ENCODE data around the gene MAST2. TPM values are rescaled to one million over a fixed set of nuclear protein-coding genes. Genes with fewer than 3 reads are reported as not detected.

MAST2 gene
- total RNA-seq, 4 donors from 2014 or later, result 6.6 to 22.6 (median 13.9) TPM

DNA sequence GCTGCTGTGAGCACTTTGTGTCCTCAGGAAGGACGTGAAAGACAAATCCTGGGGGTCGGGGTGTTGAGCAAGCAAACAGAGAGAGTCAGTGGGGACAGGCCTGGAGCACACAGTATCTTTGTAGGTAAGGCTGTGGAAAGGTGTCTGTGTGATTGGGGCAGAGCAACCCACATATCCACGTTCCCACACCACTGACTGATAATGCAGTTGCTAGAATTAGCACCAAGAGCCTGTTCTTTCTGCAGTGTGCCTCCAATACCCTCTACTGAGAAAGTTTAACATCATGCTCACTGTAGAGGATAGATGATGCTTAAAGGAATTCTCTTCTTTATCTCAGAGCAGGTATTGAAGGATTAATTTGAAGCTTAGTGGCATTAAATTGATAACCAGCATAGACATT lies 167.9 kb downstream of the MAST2 start:
- no peak for TF ChIP-seq POLR2A (IDR thresholded peaks at IDR 0.05)
- TF ChIP-seq, protein P1, sequence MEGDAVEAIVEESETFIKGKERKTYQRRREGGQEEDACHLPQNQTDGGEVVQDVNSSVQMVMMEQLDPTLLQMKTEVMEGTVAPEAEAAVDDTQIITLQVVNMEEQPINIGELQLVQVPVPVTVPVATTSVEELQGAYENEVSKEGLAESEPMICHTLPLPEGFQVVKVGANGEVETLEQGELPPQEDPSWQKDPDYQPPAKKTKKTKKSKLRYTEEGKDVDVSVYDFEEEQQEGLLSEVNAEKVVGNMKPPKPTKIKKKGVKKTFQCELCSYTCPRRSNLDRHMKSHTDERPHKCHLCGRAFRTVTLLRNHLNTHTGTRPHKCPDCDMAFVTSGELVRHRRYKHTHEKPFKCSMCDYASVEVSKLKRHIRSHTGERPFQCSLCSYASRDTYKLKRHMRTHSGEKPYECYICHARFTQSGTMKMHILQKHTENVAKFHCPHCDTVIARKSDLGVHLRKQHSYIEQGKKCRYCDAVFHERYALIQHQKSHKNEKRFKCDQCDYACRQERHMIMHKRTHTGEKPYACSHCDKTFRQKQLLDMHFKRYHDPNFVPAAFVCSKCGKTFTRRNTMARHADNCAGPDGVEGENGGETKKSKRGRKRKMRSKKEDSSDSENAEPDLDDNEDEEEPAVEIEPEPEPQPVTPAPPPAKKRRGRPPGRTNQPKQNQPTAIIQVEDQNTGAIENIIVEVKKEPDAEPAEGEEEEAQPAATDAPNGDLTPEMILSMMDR (IDR thresholded peaks at IDR 0.05), result no peak
- no peak for DNase-seq (ENCODE audit: low spot score in 2 of 2)
- 97 to 100% methylated on average over 3 of the region's 3 CpGs for WGBS, 2 donors
- H3K4me3 ChIP-seq (ENCODE audit: low read depth, poor library complexity, severe bottlenecking), result no peak overlapping the region
- intact Hi-C loops (cut with DNase I; ENCODE audit: low total_unique reads), result no loop called here

DNA sequence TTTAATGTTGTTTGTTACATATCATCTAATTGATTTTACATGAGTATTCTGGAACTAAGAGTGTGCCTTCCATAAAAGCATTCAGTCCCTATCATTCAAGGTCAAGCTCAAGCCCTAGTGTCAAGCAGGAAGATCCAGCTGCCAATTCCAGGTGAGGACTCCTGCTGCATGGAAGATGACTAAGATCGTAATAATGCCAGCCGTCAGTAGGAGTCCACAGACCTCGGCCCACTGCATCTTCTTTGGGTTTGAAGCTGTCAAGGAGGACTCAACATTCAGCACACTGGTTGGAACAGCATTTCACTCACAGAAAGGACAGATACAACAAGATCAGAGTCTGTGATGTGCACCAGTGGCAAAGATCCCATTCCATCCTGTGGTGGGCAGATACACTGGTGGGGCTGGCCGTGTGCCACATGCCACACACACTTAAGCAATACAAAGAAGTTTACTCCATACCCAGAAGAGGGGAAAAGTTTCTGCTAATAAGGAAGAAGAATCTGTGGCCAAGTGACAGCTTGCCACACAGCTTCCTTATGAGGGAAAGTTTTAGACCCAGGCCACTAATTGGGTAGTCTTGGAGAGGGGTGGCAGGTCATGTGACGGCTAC lies 168.6 kb downstream of the MAST2 start:
- intact Hi-C loops (cut with DNase I; ENCODE audit: low total_unique reads), result no loop called here
- WGBS, 2 donors, result 90 to 93% methylated on average over 5 of the region's 5 CpGs
- no peak for DNase-seq (ENCODE audit: low spot score in 2 of 2)
- no peak for TF ChIP-seq POLR2A (IDR thresholded peaks at IDR 0.05)
- TF ChIP-seq, protein P1 (IDR thresholded peaks at IDR 0.05), result no peak
- no peak overlapping the region for H3K4me3 ChIP-seq (ENCODE audit: low read depth, poor library complexity, severe bottlenecking)

DNA sequence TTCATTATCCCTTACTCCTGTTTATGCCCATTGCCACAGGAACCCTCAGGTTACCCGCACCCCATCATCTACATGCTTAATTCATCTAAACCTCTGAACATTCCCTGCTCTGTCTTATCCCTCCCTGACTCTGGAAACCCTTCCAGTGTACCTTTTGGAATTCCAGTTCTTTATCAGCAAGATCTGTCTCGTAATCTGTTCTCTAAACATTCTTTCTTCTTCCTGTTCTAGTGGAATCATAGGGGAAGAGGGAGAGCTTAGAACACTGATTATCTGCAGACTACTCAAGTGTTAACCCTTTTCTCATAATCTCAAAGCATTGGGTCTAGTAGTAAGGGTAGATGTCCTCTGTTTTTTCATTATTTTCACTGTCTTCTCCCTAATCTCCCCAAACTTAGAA lies 169.2 kb downstream of the MAST2 start:
- WGBS, 2 donors, result 88 to 91% methylated on average over 2 of the region's 2 CpGs

DNA sequence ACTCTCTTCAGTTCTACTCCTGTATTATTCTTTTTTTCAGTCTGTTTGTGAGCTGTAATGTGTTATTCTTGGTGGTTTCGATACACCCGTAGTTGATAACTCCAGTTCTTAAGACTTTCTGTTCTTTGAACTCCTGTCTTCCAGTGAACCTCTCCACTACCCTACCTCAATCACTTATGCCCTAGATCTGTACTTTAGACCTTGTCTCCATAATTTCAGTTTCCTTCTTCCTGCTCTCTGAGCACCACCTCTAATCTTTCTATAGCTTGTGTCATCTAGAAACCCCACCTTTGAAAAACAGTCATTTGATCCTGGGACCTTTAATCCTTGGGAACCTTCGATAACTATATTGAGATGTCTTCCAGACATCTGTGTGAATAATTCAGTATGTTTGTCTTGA lies 169.7 kb downstream of the MAST2 start:
- H3K4me3 ChIP-seq (ENCODE audit: low read depth, poor library complexity, severe bottlenecking), result no peak overlapping the region
- WGBS, 2 donors, result 94 to 98% methylated on average over 3 of the region's 3 CpGs
- DNase-seq (ENCODE audit: low spot score in 2 of 2), result no peak
- TF ChIP-seq, protein P1 (IDR thresholded peaks at IDR 0.05), result no peak
- no peak for TF ChIP-seq POLR2A (IDR thresholded peaks at IDR 0.05)
- intact Hi-C loops (cut with DNase I; ENCODE audit: low total_unique reads), result no loop called here

More for the DNA sequence above, 169.2 kb downstream of the MAST2 start:
- DNase-seq (ENCODE audit: low spot score in 2 of 2), result no peak
- intact Hi-C loops (cut with DNase I; ENCODE audit: low total_unique reads), result no loop called here
- no peak overlapping the region for H3K4me3 ChIP-seq (ENCODE audit: low read depth, poor library complexity, severe bottlenecking)
- TF ChIP-seq POLR2A (IDR thresholded peaks at IDR 0.05), result no peak
- TF ChIP-seq, protein P1 (IDR thresholded peaks at IDR 0.05), result no peak

DNA sequence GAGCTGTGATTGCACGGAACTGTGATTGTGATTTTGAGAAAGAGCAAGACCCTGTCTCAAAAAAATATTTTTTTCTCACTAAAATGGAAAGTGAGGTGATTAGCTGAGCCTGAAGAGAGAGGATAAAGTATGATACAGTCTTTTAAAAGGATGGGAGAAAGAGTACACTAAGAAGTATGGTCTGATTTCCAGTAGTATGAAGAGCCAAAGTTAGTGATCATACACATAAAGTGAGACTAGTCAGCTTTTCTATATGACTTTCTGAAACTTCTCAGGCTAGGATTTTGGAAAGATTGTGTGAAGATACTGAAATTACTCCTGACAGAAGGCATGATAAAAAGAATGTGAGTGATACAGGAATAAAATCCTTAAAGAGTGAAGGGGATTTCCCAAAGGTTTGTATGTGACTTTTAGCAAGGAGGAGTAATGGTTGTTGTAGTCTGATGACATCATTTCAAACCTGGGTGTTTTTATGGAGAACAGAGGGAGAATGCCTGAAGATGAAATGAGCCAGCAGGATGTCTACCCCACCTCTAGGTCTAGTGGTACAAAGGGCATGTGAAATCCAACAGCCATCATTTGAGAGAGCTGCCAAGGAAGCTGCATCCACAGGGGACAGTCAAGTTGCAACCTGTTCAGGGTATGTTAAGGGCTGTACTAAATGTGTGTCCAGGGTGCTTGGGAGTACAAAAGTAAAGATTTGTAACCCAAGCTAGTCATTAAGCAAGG lies 171.3 kb downstream of the MAST2 start:
- TF ChIP-seq, protein P1 (IDR thresholded peaks at IDR 0.05), result no peak
- TF ChIP-seq POLR2A (IDR thresholded peaks at IDR 0.05), result no peak
- no peak for DNase-seq (ENCODE audit: low spot score in 2 of 2)
- intact Hi-C loops (cut with DNase I; ENCODE audit: low total_unique reads), result no loop called here
- no peak overlapping the region for H3K4me3 ChIP-seq (ENCODE audit: low read depth, poor library complexity, severe bottlenecking)
- 96 to 100% methylated on average over 1 of the region's 1 CpG for WGBS, 2 donors

All from lower leg skin (tissue), 4 donors.